ENCODE results near the gene TMEM87B. TPM values are rescaled to one million over a fixed set of nuclear protein-coding genes. Genes with fewer than 3 reads are reported as not detected.

Gene TMEM87B, protein sequence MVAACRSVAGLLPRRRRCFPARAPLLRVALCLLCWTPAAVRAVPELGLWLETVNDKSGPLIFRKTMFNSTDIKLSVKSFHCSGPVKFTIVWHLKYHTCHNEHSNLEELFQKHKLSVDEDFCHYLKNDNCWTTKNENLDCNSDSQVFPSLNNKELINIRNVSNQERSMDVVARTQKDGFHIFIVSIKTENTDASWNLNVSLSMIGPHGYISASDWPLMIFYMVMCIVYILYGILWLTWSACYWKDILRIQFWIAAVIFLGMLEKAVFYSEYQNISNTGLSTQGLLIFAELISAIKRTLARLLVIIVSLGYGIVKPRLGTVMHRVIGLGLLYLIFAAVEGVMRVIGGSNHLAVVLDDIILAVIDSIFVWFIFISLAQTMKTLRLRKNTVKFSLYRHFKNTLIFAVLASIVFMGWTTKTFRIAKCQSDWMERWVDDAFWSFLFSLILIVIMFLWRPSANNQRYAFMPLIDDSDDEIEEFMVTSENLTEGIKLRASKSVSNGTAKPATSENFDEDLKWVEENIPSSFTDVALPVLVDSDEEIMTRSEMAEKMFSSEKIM
- total RNA-seq = 10 to 100 TPM in 2 of 3 donors, 1 to 10 TPM in 1; 10.0 to 10.7 (median 10.0) TPM

GRCh38 chr2:112054847-112055729, at the start of gene TMEM87B:
Gene TMEM87B, plus strand, starts transcription at chr2:112055269. Its CDS starts 323 bp downstream, at chr2:112055592.
- DNase-seq (peak; percentile 98), ATAC-seq (peak; percentile 75 to 79)
- Mint-ChIP-seq H3K27me3 (ENCODE audit: low read depth) (no peaks in the 10 kb centered on the region), H3K4me3 (peak within 1 kb of the TSS; percentile 93), H3K36me3 (ENCODE audit: insufficient read depth) (peaks cover 12% of the 10 kb centered on the region), H3K4me1 (ENCODE audit: low read depth) (peaks cover 41% of the 10 kb centered on the region), H3K9me3 (no peaks in the 10 kb centered on the region)

DNA sequence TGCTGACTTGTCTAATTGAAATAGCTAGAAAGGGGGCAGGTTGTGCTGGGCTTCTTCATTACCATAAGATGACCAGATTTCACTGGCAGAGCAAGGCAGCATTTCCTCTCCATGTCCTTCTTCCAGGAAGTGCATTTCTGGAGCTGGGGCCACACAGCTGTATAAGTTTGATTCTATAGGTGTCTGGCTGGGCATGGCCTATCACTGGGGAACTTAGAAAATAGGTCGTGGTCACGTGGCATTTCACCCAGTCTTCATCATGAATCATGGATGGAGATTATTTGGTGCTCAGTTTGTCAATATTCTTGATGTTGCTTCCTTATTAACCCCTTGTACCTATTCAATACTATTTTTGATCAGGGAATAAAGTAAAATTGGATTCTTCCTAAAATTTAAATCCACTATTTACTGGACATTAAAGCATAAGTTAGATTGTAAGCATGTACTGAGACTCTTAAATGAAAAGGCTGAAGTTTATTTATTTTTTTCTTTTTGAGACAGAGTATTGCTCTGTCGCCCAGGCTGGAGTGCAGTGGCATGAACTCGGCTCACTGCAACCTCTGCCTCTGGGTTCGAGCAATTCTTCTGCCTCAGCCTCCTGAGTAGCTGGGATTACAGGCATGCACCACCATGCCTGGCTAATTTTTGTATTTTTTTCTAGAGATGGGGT, 49.5 kb upstream of the TMEM87B start:
- Mint-ChIP-seq H3K36me3 (ENCODE audit: insufficient read depth) (no peaks in the 10 kb centered on the region), H3K9me3 (no peaks in the 10 kb centered on the region), H3K4me3 (no peak overlapping the region), H3K4me1 (ENCODE audit: low read depth) (peaks cover 7% of the 10 kb centered on the region), H3K27me3 (ENCODE audit: low read depth) (no peaks in the 10 kb centered on the region)
- ATAC-seq = no peak
- no peak for DNase-seq

- Mint-ChIP-seq H3K9me3 (no peaks in the 10 kb centered on the region), H3K27me3 (ENCODE audit: low read depth) (no peaks in the 10 kb centered on the region), H3K4me3 (no peak overlapping the region), H3K4me1 (ENCODE audit: low read depth) (peaks cover 4% of the 10 kb centered on the region), H3K36me3 (ENCODE audit: insufficient read depth) (no peaks in the 10 kb centered on the region)
- DNase-seq (no peak), ATAC-seq (no peak)
Observed at GRCh38 chr2:112006076-112006410, 49.0 kb upstream of the TMEM87B start.

GRCh38 chr2:112007493-112007892, 47.6 kb upstream of the TMEM87B start:
- ATAC-seq = no peak
- no peaks in the 10 kb centered on the region for H3K4me1 Mint-ChIP-seq (ENCODE audit: low read depth)

GRCh38 chr2:112008910-112009485, 46.1 kb upstream of the TMEM87B start:
- ATAC-seq = no peak
- no peak for DNase-seq
- H3K4me1 Mint-ChIP-seq (ENCODE audit: low read depth) = no peaks in the 10 kb centered on the region
- no peaks in the 10 kb centered on the region for H3K36me3 Mint-ChIP-seq (ENCODE audit: insufficient read depth)
- peaks cover 3% of the 10 kb centered on the region for H3K27me3 Mint-ChIP-seq (ENCODE audit: low read depth)
- no peaks in the 10 kb centered on the region for H3K9me3 Mint-ChIP-seq
- H3K4me3 Mint-ChIP-seq = no peak overlapping the region

More at GRCh38 chr2:112007493-112007892, 47.6 kb upstream of the TMEM87B start:
- Mint-ChIP-seq H3K4me3 (no peak overlapping the region), H3K27me3 (ENCODE audit: low read depth) (no peaks in the 10 kb centered on the region), H3K9me3 (no peaks in the 10 kb centered on the region), H3K36me3 (ENCODE audit: insufficient read depth) (no peaks in the 10 kb centered on the region)
- no peak for DNase-seq

DNA sequence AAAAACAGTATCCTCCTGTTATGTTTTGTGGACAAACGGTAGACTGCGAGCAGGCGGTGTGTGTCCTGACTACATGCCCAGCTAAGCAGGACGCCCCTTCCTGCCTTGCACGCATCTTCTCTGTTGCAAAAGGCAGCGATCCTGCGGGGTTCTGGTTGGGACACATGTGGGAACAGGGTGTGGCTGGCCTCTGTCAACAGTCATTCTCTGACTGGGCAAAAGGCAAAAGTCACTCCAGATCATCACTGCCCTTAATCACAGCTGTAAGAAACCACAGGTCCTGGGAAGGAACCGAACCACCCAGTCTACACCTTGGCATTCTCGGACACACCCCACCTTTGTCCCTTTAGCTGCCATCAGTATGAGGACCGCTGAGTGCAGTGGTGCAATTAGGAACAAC, 44.3 kb upstream of the TMEM87B start:
- peaks cover 3% of the 10 kb centered on the region for H3K27me3 Mint-ChIP-seq (ENCODE audit: low read depth)
- ATAC-seq = no peak
- H3K4me1 Mint-ChIP-seq (ENCODE audit: low read depth) = no peaks in the 10 kb centered on the region
- no peaks in the 10 kb centered on the region for H3K36me3 Mint-ChIP-seq (ENCODE audit: insufficient read depth)
- H3K4me3 Mint-ChIP-seq = no peak overlapping the region
- no peaks in the 10 kb centered on the region for H3K9me3 Mint-ChIP-seq
- no peak for DNase-seq

DNA sequence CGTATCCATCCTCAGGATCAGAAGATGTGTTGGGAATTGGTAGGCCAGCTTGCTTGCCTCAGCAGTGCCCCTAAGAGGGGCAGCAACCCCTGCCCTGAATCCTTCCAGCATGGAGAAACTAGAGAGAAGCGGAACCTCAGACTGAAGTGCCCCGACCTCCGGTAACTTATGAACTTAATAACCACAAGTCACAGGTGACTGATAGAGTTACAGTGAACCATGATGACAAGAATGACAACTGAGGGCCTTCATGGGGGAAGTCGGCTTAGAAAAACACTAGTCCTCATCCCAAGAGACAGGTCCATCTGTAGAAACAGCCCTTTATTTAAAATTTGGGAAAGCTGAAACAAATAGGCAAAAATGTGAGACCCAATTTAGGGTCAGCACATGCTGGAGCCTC, 42.5 kb upstream of the TMEM87B start:
- ATAC-seq (no peak), DNase-seq (no peak)
- H3K27me3 Mint-ChIP-seq (ENCODE audit: low read depth) = peaks cover 7% of the 10 kb centered on the region
- H3K36me3 Mint-ChIP-seq (ENCODE audit: insufficient read depth) = no peaks in the 10 kb centered on the region
- H3K4me1 Mint-ChIP-seq (ENCODE audit: low read depth) = no peaks in the 10 kb centered on the region
- H3K4me3 Mint-ChIP-seq = no peak overlapping the region
- H3K9me3 Mint-ChIP-seq = no peaks in the 10 kb centered on the region

GRCh38 chr2:112018846-112019245, 36.2 kb upstream of the TMEM87B start:
- Mint-ChIP-seq H3K36me3 (ENCODE audit: insufficient read depth) (no peaks in the 10 kb centered on the region), H3K9me3 (no peaks in the 10 kb centered on the region), H3K4me3 (no peak overlapping the region), H3K27me3 (ENCODE audit: low read depth) (peaks cover 5% of the 10 kb centered on the region), H3K4me1 (ENCODE audit: low read depth) (no peaks in the 10 kb centered on the region)
- ATAC-seq (no peak), DNase-seq (no peak)

- Mint-ChIP-seq H3K4me3 (no peak overlapping the region), H3K4me1 (ENCODE audit: low read depth) (no peaks in the 10 kb centered on the region), H3K27me3 (ENCODE audit: low read depth) (peaks cover 5% of the 10 kb centered on the region), H3K9me3 (no peaks in the 10 kb centered on the region), H3K36me3 (ENCODE audit: insufficient read depth) (no peaks in the 10 kb centered on the region)
- DNase-seq = no peak
- ATAC-seq = no peak
Observed at GRCh38 chr2:112019569-112019982, 35.5 kb upstream of the TMEM87B start.

GRCh38 chr2:112020561-112020960, 34.5 kb upstream of the TMEM87B start:
- Mint-ChIP-seq H3K9me3 (no peaks in the 10 kb centered on the region), H3K36me3 (ENCODE audit: insufficient read depth) (no peaks in the 10 kb centered on the region), H3K4me3 (no peak overlapping the region), H3K4me1 (ENCODE audit: low read depth) (no peaks in the 10 kb centered on the region), H3K27me3 (ENCODE audit: low read depth) (peaks cover 5% of the 10 kb centered on the region)
- DNase-seq (no peak), ATAC-seq (no peak)

DNA sequence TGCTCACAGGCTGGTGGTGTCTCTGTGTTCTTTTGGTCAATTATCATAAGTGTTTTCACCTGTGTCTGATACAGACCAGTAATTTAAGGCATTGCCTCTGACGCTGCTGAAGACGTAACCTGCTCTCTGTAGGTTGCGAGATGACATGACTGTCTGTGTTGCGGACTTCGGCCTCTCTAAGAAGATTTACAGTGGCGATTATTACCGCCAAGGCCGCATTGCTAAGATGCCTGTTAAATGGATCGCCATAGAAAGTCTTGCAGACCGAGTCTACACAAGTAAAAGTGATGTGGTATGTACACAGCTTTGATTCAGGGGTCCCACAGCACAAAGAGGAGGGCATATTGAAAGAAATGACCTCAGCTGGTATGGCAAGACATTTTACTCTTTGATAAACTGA, 33.8 kb upstream of the TMEM87B start:
- DNase-seq = no peak
- no peaks in the 10 kb centered on the region for H3K4me1 Mint-ChIP-seq (ENCODE audit: low read depth)
- no peaks in the 10 kb centered on the region for H3K9me3 Mint-ChIP-seq
- H3K27me3 Mint-ChIP-seq (ENCODE audit: low read depth) = peaks cover 1% of the 10 kb centered on the region
- no peaks in the 10 kb centered on the region for H3K36me3 Mint-ChIP-seq (ENCODE audit: insufficient read depth)
- no peak overlapping the region for H3K4me3 Mint-ChIP-seq
- ATAC-seq = no peak

DNA sequence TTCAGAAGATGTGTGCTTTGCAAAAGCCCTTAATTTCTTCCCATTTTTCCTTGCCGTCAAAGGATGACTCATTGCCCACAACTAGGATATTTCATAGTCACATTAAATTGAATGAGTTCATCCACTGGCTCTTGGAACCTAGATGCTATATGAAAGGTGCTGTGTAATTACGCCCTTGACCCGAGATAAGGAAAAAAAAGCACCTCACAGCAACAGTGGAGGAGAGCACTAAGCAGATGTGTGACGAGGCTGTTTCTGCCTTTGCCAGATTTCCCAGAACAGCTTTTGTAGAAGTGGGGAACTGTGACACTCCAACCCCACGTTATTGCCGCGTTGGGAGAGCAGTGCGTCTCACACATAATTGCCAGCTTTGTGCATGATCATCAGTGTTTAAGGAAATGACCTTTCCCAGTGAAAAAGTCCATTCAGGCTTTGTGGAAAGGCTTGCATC, 33.3 kb upstream of the TMEM87B start:
- ATAC-seq = no peak
- Mint-ChIP-seq H3K4me3 (no peak overlapping the region), H3K27me3 (ENCODE audit: low read depth) (peaks cover under 1% of the 10 kb centered on the region)

GRCh38 chr2:112023707-112024106, 31.4 kb upstream of the TMEM87B start:
- H3K36me3 Mint-ChIP-seq (ENCODE audit: insufficient read depth) = no peaks in the 10 kb centered on the region
- H3K27me3 Mint-ChIP-seq (ENCODE audit: low read depth) = no peaks in the 10 kb centered on the region

More for the DNA sequence above, 33.3 kb upstream of the TMEM87B start:
- DNase-seq = no peak
- no peaks in the 10 kb centered on the region for H3K9me3 Mint-ChIP-seq
- H3K4me1 Mint-ChIP-seq (ENCODE audit: low read depth) = no peaks in the 10 kb centered on the region
- no peaks in the 10 kb centered on the region for H3K36me3 Mint-ChIP-seq (ENCODE audit: insufficient read depth)

DNA sequence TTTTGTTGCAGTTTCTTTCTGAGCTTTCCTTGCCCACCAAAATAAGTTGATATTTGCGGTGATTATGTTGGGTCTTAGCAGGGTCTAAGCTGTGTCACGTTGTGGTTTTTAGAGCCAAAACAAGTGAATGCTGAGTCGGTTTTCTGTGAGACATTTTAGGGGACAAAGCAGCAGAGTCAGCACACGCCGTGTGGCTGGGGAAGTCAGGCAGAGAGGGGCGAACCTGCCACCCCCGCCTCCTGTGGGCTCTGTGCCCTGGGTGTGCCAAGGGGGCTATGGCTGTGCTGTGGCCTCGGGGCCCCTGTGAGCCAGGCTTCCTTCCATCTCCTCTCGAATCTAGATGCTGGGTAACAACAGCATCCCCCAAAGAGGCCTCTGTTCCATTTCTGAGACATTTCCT, 30.8 kb upstream of the TMEM87B start:
- Mint-ChIP-seq H3K4me1 (ENCODE audit: low read depth) (no peaks in the 10 kb centered on the region), H3K27me3 (ENCODE audit: low read depth) (no peaks in the 10 kb centered on the region), H3K9me3 (no peaks in the 10 kb centered on the region), H3K36me3 (ENCODE audit: insufficient read depth) (no peaks in the 10 kb centered on the region), H3K4me3 (no peak overlapping the region)
- no peak for DNase-seq
- no peak for ATAC-seq

More at GRCh38 chr2:112023707-112024106, 31.4 kb upstream of the TMEM87B start:
- ATAC-seq = no peak
- Mint-ChIP-seq H3K9me3 (no peaks in the 10 kb centered on the region), H3K4me1 (ENCODE audit: low read depth) (no peaks in the 10 kb centered on the region), H3K4me3 (no peak overlapping the region)
- DNase-seq = no peak

All from activated T-cell treated with anti-CD3 and anti-CD28 coated beads, Interleukin-2, amount 50 U/mL, for 4 hours (primary cell).